Muscle layer of duodenum (tissue), 2 donors: Measurements from ENCODE around the gene ITPKC.

ENCODE experiments used
- H3K27ac ChIP-seq: one replicate; pipeline ENCODE4 v1.7.0; 2013; ENCODE audit warnings: mild to moderate bottlenecking, low read length
- H3K27me3 ChIP-seq: one replicate; pipeline ENCODE4 v1.7.0; 2013; ENCODE audit warnings: low read depth, mild to moderate bottlenecking, control low read depth, low read length
- H3K36me3 ChIP-seq, 2 donors: one replicate each; pipeline ENCODE4 v1.7.0; 2013; ENCODE audit warnings: low read length in 2 of 2, control low read depth in 1 of 2, mild to moderate bottlenecking in 1 of 2; ENCODE audit not compliant: insufficient read depth in 2 of 2, control insufficient read depth in 1 of 2
- H3K4me1 ChIP-seq, 2 donors: one replicate each; pipeline ENCODE4 v1.7.0; 2013; ENCODE audit warnings: low read length in 2 of 2, mild to moderate bottlenecking in 2 of 2, control low read depth in 1 of 2, moderate library complexity in 1 of 2; ENCODE audit not compliant: insufficient read depth in 2 of 2, control insufficient read depth in 1 of 2
- H3K4me3 ChIP-seq, 2 donors: one replicate each; pipeline ENCODE4 v1.7.0; 2013; ENCODE audit warnings: low read length in 2 of 2, low read depth in 1 of 2, mild to moderate bottlenecking in 1 of 2
- H3K9me3 ChIP-seq, 2 donors: one replicate each; pipeline ENCODE4 v1.7.0; 2013; ENCODE audit warnings: low read length in 2 of 2, control low read depth in 1 of 2, mild to moderate bottlenecking in 1 of 2; ENCODE audit not compliant: control insufficient read depth in 1 of 2
- donor health status: healthy.

Gene ITPKC

GRCh38 chr19:40690693-40691420, 26.1 kb upstream of the ITPKC start:
- Histone ChIP-seq H3K4me1 (peaks cover 0 to 13% of the 10 kb centered on the region in 2 donors), H3K36me3 (peaks cover 9 to 27% of the 10 kb centered on the region in 2 donors), H3K27me3 (no peaks in the 10 kb centered on the region), H3K4me3 (peak overlapping the region; percentile 53 to 68), H3K9me3 (no peaks in the 10 kb centered on the region), H3K27ac (peak overlapping the region; percentile 60)

GRCh38 chr19:40691421-40692211, 25.3 kb upstream of the ITPKC start:
- no peak overlapping the region for H3K27ac ChIP-seq
- H3K27me3 ChIP-seq = no peaks in the 10 kb centered on the region
- no peaks in the 10 kb centered on the region for H3K9me3 ChIP-seq
- H3K36me3 ChIP-seq = peaks cover 8 to 29% of the 10 kb centered on the region in 2 donors
- H3K4me3 ChIP-seq = peak overlapping the region in 1 of 2 donors; percentile 68
- peaks cover 0 to 13% of the 10 kb centered on the region in 2 donors for H3K4me1 ChIP-seq

- Histone ChIP-seq H3K9me3 (no peaks in the 10 kb centered on the region), H3K4me1 (peaks cover 0 to 13% of the 10 kb centered on the region in 2 donors), H3K27me3 (no peaks in the 10 kb centered on the region), H3K27ac (no peak overlapping the region), H3K4me3 (no peak overlapping the region), H3K36me3 (peaks cover 8 to 34% of the 10 kb centered on the region in 2 donors)
Measured at GRCh38 chr19:40692212-40692551, 24.7 kb upstream of the ITPKC start.

- Histone ChIP-seq H3K27ac (no peak overlapping the region), H3K36me3 (peaks cover 8 to 34% of the 10 kb centered on the region in 2 donors), H3K4me3 (no peak overlapping the region), H3K9me3 (no peaks in the 10 kb centered on the region), H3K4me1 (peaks cover 0 to 8% of the 10 kb centered on the region in 2 donors), H3K27me3 (no peaks in the 10 kb centered on the region)
Measured at GRCh38 chr19:40693150-40693788, 23.6 kb upstream of the ITPKC start.

- Histone ChIP-seq H3K27me3 (no peaks in the 10 kb centered on the region), H3K4me1 (peaks cover 0 to 2% of the 10 kb centered on the region in 2 donors), H3K27ac (no peak overlapping the region), H3K36me3 (peaks cover 8 to 36% of the 10 kb centered on the region in 2 donors), H3K4me3 (no peak overlapping the region), H3K9me3 (no peaks in the 10 kb centered on the region)
Measured at GRCh38 chr19:40693896-40694295, 23.0 kb upstream of the ITPKC start.

GRCh38 chr19:40695881-40696280, 21.0 kb upstream of the ITPKC start:
- no peak overlapping the region for H3K27ac ChIP-seq
- H3K9me3 ChIP-seq = no peaks in the 10 kb centered on the region
- peaks cover 16 to 48% of the 10 kb centered on the region in 2 donors for H3K36me3 ChIP-seq
- no peaks in the 10 kb centered on the region for H3K27me3 ChIP-seq
- no peak overlapping the region for H3K4me3 ChIP-seq
- no peaks in the 10 kb centered on the region for H3K4me1 ChIP-seq

- no peak overlapping the region for H3K27ac ChIP-seq
- peaks cover 22 to 59% of the 10 kb centered on the region in 2 donors for H3K36me3 ChIP-seq
Measured at GRCh38 chr19:40697007-40697406, 19.9 kb upstream of the ITPKC start.

GRCh38 chr19:40700083-40700482, 16.8 kb upstream of the ITPKC start:
- H3K27me3 ChIP-seq = no peaks in the 10 kb centered on the region
- no peak overlapping the region for H3K27ac ChIP-seq
- peaks cover 0 to 4% of the 10 kb centered on the region in 2 donors for H3K4me1 ChIP-seq
- H3K4me3 ChIP-seq = no peak overlapping the region
- no peaks in the 10 kb centered on the region for H3K9me3 ChIP-seq
- H3K36me3 ChIP-seq = peaks cover 38 to 62% of the 10 kb centered on the region in 2 donors

More at GRCh38 chr19:40697007-40697406, 19.9 kb upstream of the ITPKC start:
- Histone ChIP-seq H3K4me1 (no peaks in the 10 kb centered on the region), H3K9me3 (no peaks in the 10 kb centered on the region), H3K4me3 (no peak overlapping the region), H3K27me3 (no peaks in the 10 kb centered on the region)

GRCh38 chr19:40701758-40702157, 15.2 kb upstream of the ITPKC start:
- Histone ChIP-seq H3K9me3 (no peaks in the 10 kb centered on the region), H3K4me3 (no peak overlapping the region), H3K27me3 (no peaks in the 10 kb centered on the region), H3K4me1 (peaks cover 0 to 4% of the 10 kb centered on the region in 2 donors), H3K27ac (no peak overlapping the region), H3K36me3 (peaks cover 40 to 60% of the 10 kb centered on the region in 2 donors)

GRCh38 chr19:40702337-40703012, 14.4 kb upstream of the ITPKC start:
- Histone ChIP-seq H3K27ac (no peak overlapping the region), H3K36me3 (peaks cover 41 to 59% of the 10 kb centered on the region in 2 donors), H3K4me3 (no peak overlapping the region), H3K9me3 (no peaks in the 10 kb centered on the region), H3K27me3 (no peaks in the 10 kb centered on the region), H3K4me1 (peaks cover 0 to 4% of the 10 kb centered on the region in 2 donors)
